Renal pelvis (tissue), 4 donors: ENCODE measurements around the gene TFE3. TPM values are rescaled to one million over a fixed set of nuclear protein-coding genes. Genes with fewer than 3 reads are reported as not detected.
"Not testable (repeated sequence)": the region's sequence is repeated elsewhere in the genome, so short reads cannot be mapped to it uniquely, and the experiment has no call there.

ENCODE experiments used
- DNase-seq: peaks from one replicate; pipeline ENCODE4 v3.0.0-alpha.2; 2013
- polyA plus RNA-seq, 3 donors: library from polyadenylated mRNA; unstranded; fragments of 120-200 nt; gene quantifications; one replicate each; pipeline ENCODE4 v1.2.1, GENCODE V29; 2013; ENCODE audit not compliant: insufficient read length in 3 of 3

The TFE3 gene
- polyA plus RNA-seq, 3 donors, result 31.8 to 38.9 (median 37.5) TPM

DNA sequence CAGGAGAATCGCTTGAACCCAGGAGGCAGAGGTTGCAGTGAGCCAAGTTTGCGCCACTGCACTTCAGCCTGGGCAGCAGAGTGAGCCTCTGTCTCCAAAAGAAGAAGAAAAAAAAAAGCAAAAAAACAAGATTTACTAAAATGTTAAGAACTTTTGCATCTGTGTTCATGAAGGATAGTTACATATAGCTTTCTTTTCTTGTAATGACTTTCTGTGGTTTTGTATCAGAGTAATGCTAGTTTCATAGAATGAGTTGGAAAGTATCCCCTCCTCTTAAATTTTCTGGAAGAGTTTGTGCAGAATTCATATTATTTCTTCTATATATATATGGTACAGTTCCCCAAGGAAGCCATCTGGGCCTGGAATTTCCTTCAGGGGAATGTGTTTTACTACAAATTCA, 24.1 kb downstream of the TFE3 start:
- DNase-seq, result no peak

DNA sequence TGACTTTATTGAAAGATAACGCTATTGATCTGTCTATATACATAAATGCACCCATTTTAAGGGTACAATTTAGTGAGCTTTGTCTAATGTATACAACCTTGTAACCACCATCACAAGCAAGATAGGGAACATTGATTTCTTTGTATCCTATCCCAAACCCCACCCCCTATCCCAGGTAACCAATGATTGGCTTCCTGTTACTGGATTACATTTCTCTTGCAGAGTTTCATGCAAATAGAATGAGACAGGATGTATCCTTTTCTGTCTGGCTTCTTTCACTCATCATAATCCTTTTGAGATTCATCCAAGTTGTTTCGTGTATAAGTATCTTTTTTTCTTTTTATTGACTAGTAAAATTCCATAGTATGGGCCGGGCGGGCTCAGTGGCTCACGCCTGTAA, 39.5 kb downstream of the TFE3 start:
- no peak for DNase-seq

DNA sequence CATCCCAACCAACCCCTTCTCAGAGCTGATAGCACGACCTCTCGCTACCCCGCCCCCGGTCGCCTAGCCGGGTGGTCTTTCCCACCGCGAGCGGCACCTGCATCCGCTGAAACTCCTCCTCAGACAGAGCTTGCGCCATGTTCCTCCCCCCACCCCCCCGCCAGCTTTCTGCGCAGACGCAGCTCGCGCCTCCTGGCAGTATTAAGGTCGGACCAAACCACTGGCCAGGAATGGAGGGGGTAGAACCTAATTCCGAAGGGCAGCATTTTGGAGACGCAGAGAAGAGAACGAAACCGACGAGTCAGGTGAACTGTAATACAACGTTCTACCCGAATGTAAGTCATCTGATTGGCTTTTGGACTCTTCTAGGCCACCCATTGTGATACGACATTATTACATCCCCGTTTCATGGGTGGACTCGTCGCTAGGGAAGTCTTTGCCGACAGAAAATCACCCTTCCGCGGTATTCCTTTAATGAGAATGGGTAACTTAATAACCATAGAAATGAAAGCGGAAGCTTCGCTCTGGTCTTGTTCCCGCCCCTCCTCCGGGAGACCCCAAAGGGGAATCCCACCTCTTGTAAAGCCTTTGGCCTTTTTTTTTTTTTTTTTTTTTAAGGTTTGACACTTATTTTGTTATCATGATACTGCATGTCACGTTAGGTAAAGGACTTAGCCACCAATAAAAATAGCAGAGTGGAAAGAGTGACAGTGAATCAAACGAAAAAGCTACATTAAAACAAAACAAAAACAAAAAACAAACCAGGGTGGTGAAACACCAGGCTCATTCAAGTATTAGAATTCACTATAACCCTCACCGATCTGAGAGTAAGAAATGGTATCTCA, 40.8 kb downstream of the TFE3 start, which contains the start of gene GRIPAP1:
GRIPAP1 (minus strand) TSS at position 174 of the 845 bp plus-strand sequence; CDS start at position 139, 35 bp downstream.
- DNase-seq, result peak; percentile 85

DNA sequence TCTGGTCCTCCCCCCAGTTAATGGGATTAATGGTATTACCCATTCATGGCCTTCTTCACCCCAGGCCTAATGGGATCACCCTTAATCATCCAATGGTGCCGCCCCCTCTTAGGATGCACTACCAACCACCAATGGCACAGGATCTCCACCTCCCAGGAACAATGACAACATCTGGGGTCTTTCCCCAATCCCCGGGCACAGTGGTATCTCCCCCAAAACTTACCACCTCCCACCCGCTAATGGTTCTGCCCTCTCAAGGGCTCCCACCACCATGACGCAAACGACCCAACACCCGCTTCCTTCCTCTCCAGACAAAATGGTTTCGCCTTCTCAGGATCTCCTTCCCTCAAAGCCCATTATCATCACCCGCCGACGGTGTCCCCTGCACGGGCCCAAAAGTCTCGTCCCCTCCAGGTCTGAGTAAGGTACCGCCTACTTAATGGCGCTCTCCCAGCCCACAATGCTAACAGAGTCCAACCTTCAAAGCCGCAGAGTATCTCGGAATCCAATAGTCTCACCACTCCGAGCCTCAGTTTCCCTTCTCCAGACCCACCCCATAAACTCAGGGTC, 41.6 kb downstream of the TFE3 start:
- no peak for DNase-seq

DNA sequence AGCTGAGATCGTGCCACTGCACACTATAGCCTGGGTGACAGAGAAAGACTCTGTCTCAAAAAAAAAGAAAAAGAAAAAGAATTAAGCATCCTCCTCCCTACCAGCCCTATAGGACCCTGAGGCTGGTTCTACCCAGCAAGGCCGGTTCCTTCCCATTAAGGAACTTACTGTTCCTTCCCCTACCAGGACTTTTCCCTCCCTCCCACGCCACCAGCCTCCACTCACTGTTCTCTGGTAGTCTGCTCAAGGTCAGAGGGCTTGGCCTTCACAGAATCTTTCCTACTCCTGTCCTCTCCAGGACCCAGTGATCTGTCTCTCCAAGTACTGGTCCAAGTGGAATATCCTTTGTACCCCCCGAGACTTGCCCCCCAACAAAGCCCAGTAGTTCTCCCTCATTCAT, 42.5 kb downstream of the TFE3 start:
- no peak for DNase-seq

DNA sequence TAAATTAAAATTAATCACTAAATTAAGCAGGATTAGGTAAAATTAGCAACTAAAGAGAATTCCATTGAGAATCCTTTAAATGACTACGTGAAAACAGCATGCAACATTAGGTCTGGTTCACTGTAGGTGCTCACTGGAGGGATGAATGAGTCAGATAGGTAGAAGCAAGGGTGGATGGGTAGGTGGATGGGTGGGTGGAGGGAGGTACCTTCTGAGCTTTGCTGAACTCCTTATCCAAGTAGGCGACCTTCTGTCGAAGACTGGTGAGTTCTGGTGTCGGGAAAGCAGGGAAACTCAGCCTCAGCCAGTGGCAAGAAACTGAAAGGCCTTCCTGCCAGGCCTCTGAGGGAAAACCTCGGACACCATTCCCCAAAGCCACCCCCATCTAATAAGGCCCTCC, 44.1 kb downstream of the TFE3 start:
- DNase-seq, result no peak

DNA sequence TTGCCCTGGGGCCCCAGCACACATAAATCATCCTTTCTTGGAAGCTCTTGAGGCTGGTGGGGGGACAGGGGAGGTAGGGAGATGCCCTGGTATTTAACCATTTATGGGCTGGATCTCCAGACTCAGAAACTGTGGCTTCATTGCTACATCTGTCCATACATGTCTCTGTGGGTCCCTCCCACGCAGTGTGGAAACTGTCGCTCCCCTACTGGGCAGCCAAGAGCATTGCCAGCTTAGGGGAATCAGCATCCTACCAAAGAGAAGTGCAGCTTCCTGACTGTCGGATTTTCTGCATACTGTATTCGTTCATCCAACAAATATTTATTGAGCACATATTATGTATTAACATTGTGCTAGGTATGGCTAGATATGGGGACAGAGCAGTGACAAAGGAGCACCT, 44.8 kb downstream of the TFE3 start:
- no peak for DNase-seq

DNA sequence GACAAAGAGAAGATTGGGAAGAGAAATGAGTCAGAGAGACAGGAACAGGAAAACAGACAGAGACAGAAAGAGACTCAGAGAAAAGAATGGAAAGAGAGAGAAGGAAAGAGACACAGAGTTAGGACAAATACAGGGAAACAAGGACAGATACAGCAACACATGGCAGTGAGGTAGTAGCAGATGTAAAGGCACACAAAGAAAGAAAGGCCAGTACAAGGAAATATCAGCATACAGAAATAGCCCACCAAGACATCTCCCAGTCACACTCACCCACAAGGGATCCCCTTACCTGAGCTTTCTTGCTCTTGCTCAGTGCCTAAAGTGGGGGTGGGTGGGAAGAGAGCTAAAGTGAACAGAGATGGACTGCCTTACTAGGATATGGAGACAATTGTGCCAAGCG, 45.3 kb downstream of the TFE3 start:
- no peak for DNase-seq

DNA sequence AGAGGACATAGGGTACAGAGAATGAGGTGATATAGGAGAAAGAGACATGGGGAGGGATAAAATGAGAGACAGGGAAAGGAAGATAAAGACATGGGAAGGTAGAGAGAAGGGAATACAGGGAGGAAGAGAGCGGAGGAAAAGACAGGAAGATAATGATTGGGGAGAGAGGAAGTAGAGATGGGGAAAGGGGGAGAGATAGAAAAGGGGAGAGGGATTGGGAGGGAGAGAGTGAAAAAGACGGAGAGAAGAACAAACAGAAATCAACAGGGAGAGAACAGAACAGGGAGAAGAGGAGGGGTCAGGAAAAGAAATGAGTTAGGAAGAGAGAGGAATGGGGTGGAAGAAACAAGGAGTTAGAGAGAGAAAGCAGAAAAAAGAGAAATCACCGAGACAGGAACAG, 45.7 kb downstream of the TFE3 start:
- no peak for DNase-seq

DNA sequence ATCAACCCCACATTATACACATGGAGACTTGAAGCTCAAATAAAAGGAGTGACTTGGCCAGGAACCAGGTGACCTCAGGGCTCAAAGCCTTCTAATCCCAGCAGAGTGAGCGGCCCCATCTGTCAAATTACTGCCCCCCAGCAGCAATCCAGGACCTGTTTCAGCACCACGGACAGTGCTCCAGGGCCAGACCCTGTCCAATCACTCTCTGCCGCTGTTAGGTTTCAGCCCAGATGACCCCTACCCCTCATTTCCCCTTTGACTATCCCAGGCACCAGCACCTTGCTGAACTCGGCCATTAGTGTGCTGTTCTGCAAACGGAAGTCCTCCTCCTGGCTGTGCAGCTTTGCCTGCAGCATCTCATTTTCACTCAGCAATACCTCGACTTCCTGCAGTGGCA, 46.2 kb downstream of the TFE3 start:
- no peak for DNase-seq

DNA sequence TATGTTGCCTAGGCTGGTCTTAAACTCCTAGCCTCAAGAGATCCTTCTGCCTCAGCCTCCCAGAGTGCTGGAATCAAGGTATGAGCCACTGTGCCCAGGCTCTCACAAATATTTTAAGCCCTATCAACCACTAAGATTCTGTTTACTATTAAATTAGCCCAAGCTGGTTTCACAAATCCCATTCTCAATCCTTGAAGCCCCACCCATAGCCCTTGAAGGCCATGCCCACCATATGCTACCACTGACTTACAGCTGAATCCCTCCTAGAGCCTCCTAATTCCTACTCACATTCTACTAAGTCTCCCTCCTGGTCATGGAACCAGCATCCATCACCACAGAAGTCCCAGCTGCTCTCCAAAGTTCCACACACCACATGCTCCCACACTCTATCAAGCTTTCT, 50.8 kb downstream of the TFE3 start:
- no peak for DNase-seq

DNA sequence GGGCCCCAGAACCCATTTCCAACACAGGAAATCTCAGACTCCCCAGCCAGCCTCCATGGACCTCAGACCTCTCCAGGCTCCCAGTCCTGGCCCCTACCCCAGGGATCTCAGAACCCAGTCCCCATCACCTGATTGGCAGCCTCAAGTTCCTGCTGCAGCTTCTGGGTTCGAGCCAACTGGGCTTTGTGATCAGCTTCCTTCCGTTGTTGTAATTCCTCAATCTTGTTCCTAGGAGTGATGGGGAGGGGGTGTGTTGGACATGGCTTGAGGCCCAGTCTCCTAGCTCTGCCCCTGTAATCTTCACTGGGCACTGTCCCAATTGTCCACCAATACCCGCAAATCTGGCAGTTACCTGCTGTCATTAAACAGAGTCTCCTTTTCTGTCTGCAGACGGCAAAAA, 53.7 kb downstream of the TFE3 start:
- no peak for DNase-seq

DNA sequence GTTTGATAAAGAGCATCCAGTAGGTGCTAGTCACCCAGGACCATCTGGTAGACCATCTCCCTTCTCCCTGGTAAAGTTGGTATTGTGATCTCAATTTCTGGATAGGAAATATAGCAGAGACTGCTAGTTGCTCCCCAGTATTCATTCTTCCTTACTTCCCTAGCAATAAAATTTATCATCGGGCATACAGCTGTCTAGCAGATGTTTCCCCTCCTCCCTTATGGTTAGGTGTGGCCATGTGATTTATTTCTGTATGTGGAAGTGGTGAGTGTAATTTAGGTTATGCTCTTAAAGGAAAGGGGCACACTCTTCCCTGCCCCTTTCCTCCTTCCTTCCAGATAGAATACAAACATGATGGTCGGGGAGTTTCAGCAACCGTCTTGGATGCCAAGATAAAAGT, 59.3 kb downstream of the TFE3 start:
- no peak for DNase-seq

DNA sequence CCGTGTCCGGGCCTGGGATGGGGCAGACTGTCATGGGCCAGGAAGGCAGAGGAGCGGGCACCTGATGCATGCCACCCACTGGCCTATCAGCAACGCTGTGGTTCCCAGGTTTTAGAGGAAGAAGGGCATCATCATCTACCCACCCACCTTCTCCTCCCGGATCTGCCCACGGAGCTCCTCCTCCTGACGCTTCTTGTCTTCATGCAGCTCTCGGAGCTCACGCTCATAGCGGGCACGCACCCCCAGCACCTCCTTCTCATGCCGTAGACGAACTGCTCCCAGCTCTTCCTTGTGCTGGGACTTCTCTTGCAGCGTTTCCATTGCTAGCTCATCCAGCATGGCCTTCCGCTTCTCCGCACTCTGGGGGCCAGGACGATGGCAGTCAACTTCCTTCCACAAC, 60.1 kb downstream of the TFE3 start:
- no peak for DNase-seq

DNA sequence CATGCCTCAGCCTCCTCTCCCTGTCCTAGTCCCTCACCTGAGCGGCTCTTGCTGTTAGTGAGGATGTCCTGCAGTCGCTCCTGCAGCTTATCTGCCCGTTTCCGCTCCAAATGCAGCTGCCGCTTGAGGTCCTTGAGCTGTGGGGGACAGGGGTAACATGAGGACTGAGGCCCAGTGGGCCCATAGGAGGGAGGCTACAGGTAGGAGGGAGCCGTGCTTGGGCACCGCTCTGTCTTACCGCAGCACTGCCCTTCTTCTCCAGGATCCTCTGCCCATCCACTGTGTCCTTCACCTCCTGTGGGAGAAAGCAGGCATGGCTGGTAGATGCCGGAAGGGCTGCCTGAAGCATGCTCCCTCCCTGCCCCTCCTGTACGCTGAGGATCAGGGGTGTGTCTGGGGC, 62.0 kb downstream of the TFE3 start:
- DNase-seq, result no peak

DNA sequence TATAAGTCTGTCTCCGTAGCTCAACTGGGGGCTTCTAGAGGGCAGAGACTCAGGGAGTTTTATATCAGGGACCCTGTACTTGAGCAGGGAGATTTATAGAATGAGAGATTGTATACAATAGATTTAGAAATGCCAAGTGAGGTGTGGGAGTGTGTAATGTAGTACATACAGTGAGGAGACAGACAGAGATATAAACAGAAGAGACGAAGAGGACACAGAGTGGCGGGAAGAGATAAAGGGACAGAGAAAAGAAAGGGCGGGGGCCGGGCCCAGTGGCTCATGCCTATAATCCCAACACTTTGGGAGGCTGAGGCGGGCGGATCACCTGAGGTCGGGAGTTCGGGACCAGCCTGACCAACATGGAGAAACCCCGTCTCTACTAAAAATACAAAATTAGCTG, 62.8 kb downstream of the TFE3 start:
- DNase-seq, result not testable (repeated sequence)

Other genes with a start within 250 kb of the TFE3 start
- gene HDAC6, start 241.3 kb downstream of the TFE3 start, polyA plus RNA-seq, result 100 to 1,000 TPM; 165 to 202 (median 198) TPM
- gene ERAS, start 216.8 kb downstream of the TFE3 start, polyA plus RNA-seq, result under 1 TPM in 2 of 3 donors, not detected in 1; 0.13 to 0.24 TPM
- 10 to 100 TPM; 14.1 to 20.0 (median 14.9) TPM for gene PCSK1N, start 207.7 kb downstream of the TFE3 start, polyA plus RNA-seq
- gene TIMM17B, start 145.6 kb downstream of the TFE3 start, polyA plus RNA-seq, result 10 to 100 TPM; 43.6 to 58.7 (median 52.7) TPM
- gene PQBP1, start 145.4 kb downstream of the TFE3 start, polyA plus RNA-seq, result 10 to 100 TPM; 76.5 to 86.0 (median 84.2) TPM
- gene SLC35A2, start 131.7 kb downstream of the TFE3 start, polyA plus RNA-seq, result 10 to 100 TPM; 28.7 to 38.8 (median 36.5) TPM
- gene PIM2, start 124.3 kb downstream of the TFE3 start, polyA plus RNA-seq, result 1 to 10 TPM; 6.5 to 7.9 (median 6.9) TPM
- gene OTUD5, start 85.8 kb downstream of the TFE3 start, polyA plus RNA-seq, result 10 to 100 TPM; 65.9 to 68.3 (median 66.0) TPM
- gene KCND1, start 71.5 kb downstream of the TFE3 start, polyA plus RNA-seq, result 1 to 10 TPM; 2.9 to 3.9 (median 3.0) TPM
- 10 to 100 TPM; 46.7 to 66.3 (median 62.1) TPM for gene GRIPAP1, start 41.1 kb downstream of the TFE3 start, polyA plus RNA-seq
- gene CCDC120, start 15.6 kb upstream of the TFE3 start, polyA plus RNA-seq, result 10 to 100 TPM; 11.9 to 16.8 (median 14.7) TPM
- 10 to 100 TPM; 37.1 to 44.2 (median 39.6) TPM for gene PRAF2, start 30.6 kb upstream of the TFE3 start, polyA plus RNA-seq
- 10 to 100 TPM; 54.8 to 61.8 (median 60.6) TPM for gene WDR45, start 36.5 kb upstream of the TFE3 start, polyA plus RNA-seq
- gene GPKOW, start 80.4 kb upstream of the TFE3 start, polyA plus RNA-seq, result 10 to 100 TPM; 24.8 to 26.0 (median 25.9) TPM
- 1 to 10 TPM; 4.6 to 8.8 (median 7.7) TPM for gene MAGIX, start 119.4 kb upstream of the TFE3 start, polyA plus RNA-seq
- 10 to 100 TPM; 30.9 to 39.6 (median 34.0) TPM for gene PLP2, start 128.5 kb upstream of the TFE3 start, polyA plus RNA-seq
- 1 to 10 TPM; 4.2 to 5.7 (median 4.7) TPM for gene PRICKLE3, start 143.0 kb upstream of the TFE3 start, polyA plus RNA-seq
- gene SYP, start 156.8 kb upstream of the TFE3 start, polyA plus RNA-seq, result 1 to 10 TPM; 2.9 to 3.3 (median 2.9) TPM
- under 1 TPM; 0.11 to 0.33 (median 0.22) TPM for gene CACNA1F, start 190.0 kb upstream of the TFE3 start, polyA plus RNA-seq
- gene CCDC22, start 192.1 kb upstream of the TFE3 start, polyA plus RNA-seq, result 10 to 100 TPM; 19.8 to 24.3 (median 21.8) TPM
- gene FOXP3, start 221.4 kb upstream of the TFE3 start, polyA plus RNA-seq, result 1 to 10 TPM; 1.0 to 1.2 (median 1.0) TPM
- 1 to 10 TPM; 8.6 to 9.7 (median 9.0) TPM for gene PPP1R3F, start 226.4 kb upstream of the TFE3 start, polyA plus RNA-seq